Endodermal cell (in vitro differentiated cells): ENCODE results near the gene PDGFRB. TPM values are rescaled to one million over a fixed set of nuclear protein-coding genes. Genes with fewer than 3 reads are reported as not detected.

Source experiments
- DNase-seq: peaks from one replicate; pipeline ENCODE4 v3.0.0-alpha.2; 2017
- H3K27ac ChIP-seq: 2 replicates; pipeline ENCODE4 v1.5.1; 2013; ENCODE audit warnings: mild to moderate bottlenecking, low read depth, low read length, moderate library complexity
- H3K27me3 ChIP-seq: 2 replicates; pipeline ENCODE4 v1.6.1; 2013; ENCODE audit warnings: mild to moderate bottlenecking, low read length, moderate library complexity; ENCODE audit not compliant: insufficient read depth, control insufficient read depth, poor library complexity, severe bottlenecking
- H3K36me3 ChIP-seq: 2 replicates; pipeline ENCODE4 v1.7.0; 2013; ENCODE audit warnings: mild to moderate bottlenecking, low read length, moderate library complexity; ENCODE audit not compliant: control insufficient read depth, insufficient read depth
- H3K4me1 ChIP-seq: one replicate; pipeline ENCODE4 v1.7.0; 2013; ENCODE audit warnings: low read length; ENCODE audit not compliant: control insufficient read depth, insufficient read depth
- H3K4me3 ChIP-seq: 2 replicates; pipeline ENCODE4 v1.5.1; 2013; ENCODE audit warnings: mild to moderate bottlenecking, low read length, moderate library complexity
- H3K9ac ChIP-seq: 2 replicates; pipeline ENCODE4 v1.6.1; 2013; ENCODE audit warnings: mild to moderate bottlenecking, low read length, moderate library complexity; ENCODE audit not compliant: poor library complexity, severe bottlenecking; ENCODE audit errors: extremely low read depth
- H3K9me3 ChIP-seq: 2 replicates; pipeline ENCODE4 v1.6.1; 2013; ENCODE audit warnings: mild to moderate bottlenecking, low read length, moderate library complexity; ENCODE audit not compliant: control insufficient read depth
- H3K27ac Mint-ChIP-seq: 2 replicates; pipeline ENCODE4 v1.8.0; 2020; ENCODE audit warnings: mixed read lengths
- H3K27me3 Mint-ChIP-seq: 2 replicates; pipeline ENCODE4 v1.8.0; 2021; ENCODE audit warnings: mild to moderate bottlenecking, mixed read lengths; ENCODE audit not compliant: insufficient read depth
- H3K36me3 Mint-ChIP-seq: 2 replicates; pipeline ENCODE4 v1.8.0; 2020; ENCODE audit warnings: low read depth, mixed read lengths
- H3K4me1 Mint-ChIP-seq: 2 replicates; pipeline ENCODE4 v1.8.0; 2020; ENCODE audit warnings: mixed read lengths
- H3K4me3 Mint-ChIP-seq: 2 replicates; pipeline ENCODE4 v1.8.0; 2020; ENCODE audit warnings: mild to moderate bottlenecking, moderate library complexity, mixed read lengths
- H3K9me3 Mint-ChIP-seq: 2 replicates; pipeline ENCODE4 v1.8.0; 2020; ENCODE audit warnings: mild to moderate bottlenecking, mixed read lengths
- CTCF ChIP-seq: fragments of 200-600 bp; sonication (generic); conservative IDR thresholded peaks from 2 replicates; pipeline ENCODE4 v1.5.0; 2021; ENCODE audit warnings: antibody characterized with exemption, mild to moderate bottlenecking
- WGBS, 2 experiments: methylation state at CpG; one replicate each; pipeline versions ENCODE4 v1.1.5 to v1.1.7; 2013; ENCODE audit warnings: missing lambda C conversion rate in 2 of 2, mixed read lengths in 1 of 2; ENCODE audit not compliant: insufficient coverage in 1 of 2, insufficient read length in 1 of 2; 5-methylcytosine and 5-hydroxymethylcytosine counted together
- total RNA-seq, 2 donors: library from RNA; stranded (reverse); fragmentation: NEBNext Ultra II Directional in 1 of 2; extraction: Animal tissue kit (Norgen Biotek cat#: 25700) in 1 of 2; gene quantifications; 2 replicates in 1 of 2; 3 replicates in 1 of 2; pipeline ENCODE4 v1.2.1, GENCODE V29; 2021

Gene PDGFRB
- total RNA-seq, 2 donors from 2014 or later, result 4.1 to 6.5 TPM

GRCh38 chr5:150189326-150189725, 33.7 kb upstream of the PDGFRB start:
- peaks cover 97% of the 10 kb centered on the region for H3K27me3 Mint-ChIP-seq

DNA sequence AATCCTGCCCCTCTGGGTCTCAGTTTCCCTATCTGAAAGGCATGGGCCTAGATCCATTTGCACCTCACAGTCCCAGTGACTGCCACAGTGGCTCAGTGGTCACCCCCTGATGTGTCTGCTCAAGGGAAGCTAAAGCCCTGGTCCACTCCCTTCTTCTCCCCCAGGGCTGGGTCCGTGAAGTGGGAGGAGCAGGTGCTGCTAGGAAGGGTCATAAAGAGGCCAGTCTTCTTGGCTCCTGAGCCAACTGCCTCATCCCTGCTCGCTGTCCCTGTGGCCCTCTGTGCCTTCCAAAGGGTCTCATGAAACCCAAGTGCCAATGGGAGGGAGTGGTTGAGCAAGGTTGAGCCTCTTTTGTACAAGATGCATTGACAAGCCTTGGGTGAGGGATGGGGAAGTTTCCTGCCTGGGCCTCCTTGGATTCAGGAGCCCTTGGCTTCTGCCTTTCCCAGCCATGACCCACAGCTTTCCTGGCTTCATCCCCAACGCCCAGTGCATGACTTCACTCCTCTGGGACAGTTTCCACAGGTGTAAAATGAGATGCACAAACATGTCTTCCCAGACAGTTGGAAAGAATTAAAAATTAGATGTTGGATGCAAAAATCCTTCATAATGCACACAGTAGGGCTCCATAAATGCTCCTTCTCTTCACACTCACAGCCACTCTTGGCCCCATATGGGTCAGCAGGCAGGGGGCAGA, 32.6 kb upstream of the PDGFRB start:
- Mint-ChIP-seq H3K36me3 (no peaks in the 10 kb centered on the region), H3K4me1 (peaks cover 10% of the 10 kb centered on the region), H3K4me3 (no peak overlapping the region), H3K27me3 (peaks cover 93% of the 10 kb centered on the region), H3K9me3 (no peaks in the 10 kb centered on the region), H3K27ac (no peak overlapping the region)
- no peaks in the 10 kb centered on the region for H3K36me3 ChIP-seq
- TF ChIP-seq CTCF, result no peak
- DNase-seq, result no peak
- H3K27me3 ChIP-seq, result peaks cover 81% of the 10 kb centered on the region
- no peak overlapping the region for H3K4me3 ChIP-seq
- WGBS, 2 experiments, result 88% methylated on average over 3 of the region's 3 CpGs; no CpG with 5 or more reads in 1 of the 2 experiments
- H3K27ac ChIP-seq, result no peak overlapping the region
- H3K9ac ChIP-seq, result no peak overlapping the region
- no peaks in the 10 kb centered on the region for H3K9me3 ChIP-seq
- H3K4me1 ChIP-seq, result no peaks in the 10 kb centered on the region

More at GRCh38 chr5:150189326-150189725, 33.7 kb upstream of the PDGFRB start:
- no peak overlapping the region for H3K4me3 ChIP-seq
- peaks cover 80% of the 10 kb centered on the region for H3K27me3 ChIP-seq
- no peak overlapping the region for H3K9ac ChIP-seq
- Mint-ChIP-seq H3K4me1 (peaks cover 10% of the 10 kb centered on the region), H3K9me3 (no peaks in the 10 kb centered on the region), H3K36me3 (no peaks in the 10 kb centered on the region), H3K4me3 (peak overlapping the region; percentile 34), H3K27ac (no peak overlapping the region)
- WGBS, 2 experiments, result 75 to 79% methylated on average over 3 of the region's 3 CpGs
- no peak overlapping the region for H3K27ac ChIP-seq
- H3K36me3 ChIP-seq, result no peaks in the 10 kb centered on the region
- no peaks in the 10 kb centered on the region for H3K9me3 ChIP-seq
- no peaks in the 10 kb centered on the region for H3K4me1 ChIP-seq
- DNase-seq, result no peak
- no peak for TF ChIP-seq CTCF

GRCh38 chr5:150186897-150187296, 31.3 kb upstream of the PDGFRB start:
- H3K4me3 Mint-ChIP-seq, result no peak overlapping the region
- H3K27me3 Mint-ChIP-seq, result peaks cover 90% of the 10 kb centered on the region
- Histone ChIP-seq H3K27ac (no peak overlapping the region), H3K9me3 (no peaks in the 10 kb centered on the region), H3K36me3 (no peaks in the 10 kb centered on the region), H3K27me3 (peaks cover 72% of the 10 kb centered on the region), H3K4me3 (no peak overlapping the region), H3K9ac (no peak overlapping the region), H3K4me1 (no peaks in the 10 kb centered on the region)
- peaks cover 10% of the 10 kb centered on the region for H3K4me1 Mint-ChIP-seq
- H3K36me3 Mint-ChIP-seq, result no peaks in the 10 kb centered on the region
- WGBS, 2 experiments, result 80 to 83% methylated on average over 1 to 4 of the region's 4 CpGs
- DNase-seq, result no peak
- H3K27ac Mint-ChIP-seq, result no peak overlapping the region
- H3K9me3 Mint-ChIP-seq, result no peaks in the 10 kb centered on the region
- TF ChIP-seq CTCF, result no peak
